Measurements from ENCODE around the gene LYL1.

The LYL1 gene

DNA sequence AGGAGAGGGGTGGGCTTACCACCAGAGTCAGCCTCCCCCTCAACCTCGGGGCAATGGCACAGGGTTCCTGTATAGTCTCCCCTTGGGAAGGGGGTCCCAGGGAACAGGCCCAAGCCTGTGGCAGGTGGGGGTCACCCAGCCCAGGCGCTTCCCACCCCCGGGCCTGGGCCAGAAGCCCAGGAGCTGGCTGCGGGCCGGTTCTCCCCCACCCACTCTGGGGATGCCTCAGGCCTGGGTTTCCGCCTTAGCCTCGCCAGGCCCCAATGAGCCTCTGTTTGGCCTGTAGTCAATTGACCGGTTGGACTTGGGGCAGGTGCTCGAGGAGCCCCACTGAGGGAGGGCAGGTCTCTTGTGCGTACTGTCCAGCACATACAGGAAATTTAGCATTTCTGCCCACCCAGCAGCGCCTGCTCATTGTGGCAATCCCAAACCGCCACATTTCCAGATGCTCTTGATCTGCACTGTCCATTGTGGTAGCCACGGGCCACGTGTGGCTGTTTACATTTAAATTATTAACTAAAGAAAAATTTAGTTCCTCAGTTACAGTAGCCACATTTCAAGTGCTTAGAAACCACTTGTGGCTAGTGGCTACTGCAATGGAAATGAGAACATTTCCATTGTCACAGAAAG, 9.9 kb downstream of the LYL1 start:
- DNase-seq (ENCODE audit: low spot score) = peak; percentile 72

DNA sequence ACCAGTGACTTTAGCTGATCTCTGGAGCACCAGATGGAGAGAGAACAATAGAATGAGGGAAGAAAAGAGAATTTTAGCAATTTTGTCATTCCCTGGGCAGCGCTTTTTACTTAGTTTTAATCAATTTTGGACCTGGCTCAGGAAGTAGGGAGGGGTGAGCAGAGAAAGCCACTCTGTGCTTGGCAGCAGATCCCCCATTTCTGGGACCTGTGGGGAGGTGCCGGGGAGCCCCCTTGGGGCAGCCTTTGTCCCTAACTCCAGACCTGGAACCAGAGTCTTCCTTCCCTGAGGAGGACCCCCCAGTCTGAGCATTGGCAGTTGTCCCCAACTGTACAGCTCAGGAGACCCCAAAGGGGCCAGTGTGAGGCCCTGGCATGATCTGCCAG, 10.5 kb downstream of the LYL1 start:
- no peak for DNase-seq (ENCODE audit: low spot score)

DNA sequence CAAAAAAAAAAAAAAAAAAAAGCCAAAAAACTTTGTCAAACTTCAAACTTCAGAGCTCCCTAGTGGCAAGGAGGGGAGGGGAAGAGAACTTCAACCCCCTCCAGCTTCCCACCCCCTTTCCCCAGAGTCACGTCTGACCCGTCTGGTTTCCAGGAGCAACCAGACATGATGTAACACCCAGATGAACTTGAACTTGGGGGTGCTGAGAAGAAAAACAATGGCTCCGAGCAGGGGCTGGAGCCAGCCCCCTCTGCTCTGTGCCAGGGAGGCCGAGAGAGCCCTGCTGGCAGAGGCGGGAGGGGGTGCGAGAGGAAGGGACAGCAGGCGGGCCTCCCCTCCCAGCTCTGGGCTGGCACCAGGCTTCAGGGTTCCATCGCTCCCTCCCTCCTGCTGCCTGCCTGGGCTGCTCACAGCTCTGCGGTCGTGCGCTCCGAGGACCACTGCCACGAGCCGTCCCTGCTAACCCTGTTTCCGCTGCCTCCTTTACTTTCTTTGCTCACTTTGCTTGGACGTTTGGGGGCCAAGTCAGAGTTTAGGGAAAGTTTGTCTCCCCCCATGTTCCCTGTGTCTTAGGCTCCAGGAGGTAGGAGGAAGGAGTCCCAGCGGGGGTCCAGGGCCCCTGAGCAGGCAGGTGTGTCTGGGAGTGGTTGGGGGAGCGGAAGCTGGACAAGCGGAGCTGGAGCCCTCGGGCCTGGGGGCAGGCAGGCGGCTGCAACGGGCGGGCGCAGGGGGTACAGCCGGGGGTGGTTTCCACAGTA, 11.1 kb downstream of the LYL1 start:
- DNase-seq (ENCODE audit: low spot score) = no peak

DNA sequence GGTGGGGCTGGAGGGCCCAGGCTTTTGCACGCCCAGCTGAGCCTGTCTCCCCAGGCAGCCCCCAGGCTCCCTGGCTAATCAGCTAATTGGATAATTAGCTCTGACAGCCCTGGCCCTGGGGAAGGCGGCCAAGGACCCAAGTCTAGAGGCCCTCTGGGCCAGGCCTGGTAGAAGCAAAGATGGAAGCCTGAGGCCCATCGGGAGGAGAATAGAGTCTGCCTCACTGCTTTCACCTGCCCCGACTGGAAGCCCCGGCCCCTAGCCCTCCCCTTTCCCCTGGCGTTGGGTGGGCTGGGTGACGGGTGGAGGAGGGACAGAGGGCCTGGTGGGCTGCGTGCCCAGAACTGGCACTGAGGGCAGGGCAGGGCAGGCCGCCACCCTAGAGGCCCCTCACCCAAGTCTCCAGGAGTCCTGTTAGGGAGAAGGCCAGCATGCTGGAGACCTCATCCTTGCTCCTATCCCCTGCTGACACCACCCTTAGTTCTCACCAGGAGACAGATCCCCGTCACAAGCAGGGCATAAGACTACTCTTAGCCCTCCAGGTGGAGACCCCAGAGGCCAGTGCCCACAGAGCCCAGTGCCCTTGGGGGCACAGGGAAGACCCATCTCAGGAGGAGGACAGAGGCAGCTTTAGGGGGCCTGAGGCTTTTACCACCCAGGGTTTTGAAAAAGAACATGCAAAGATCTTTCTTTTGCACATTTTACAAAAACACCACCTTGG, 12.0 kb downstream of the LYL1 start:
- no peak for DNase-seq (ENCODE audit: low spot score)

DNA sequence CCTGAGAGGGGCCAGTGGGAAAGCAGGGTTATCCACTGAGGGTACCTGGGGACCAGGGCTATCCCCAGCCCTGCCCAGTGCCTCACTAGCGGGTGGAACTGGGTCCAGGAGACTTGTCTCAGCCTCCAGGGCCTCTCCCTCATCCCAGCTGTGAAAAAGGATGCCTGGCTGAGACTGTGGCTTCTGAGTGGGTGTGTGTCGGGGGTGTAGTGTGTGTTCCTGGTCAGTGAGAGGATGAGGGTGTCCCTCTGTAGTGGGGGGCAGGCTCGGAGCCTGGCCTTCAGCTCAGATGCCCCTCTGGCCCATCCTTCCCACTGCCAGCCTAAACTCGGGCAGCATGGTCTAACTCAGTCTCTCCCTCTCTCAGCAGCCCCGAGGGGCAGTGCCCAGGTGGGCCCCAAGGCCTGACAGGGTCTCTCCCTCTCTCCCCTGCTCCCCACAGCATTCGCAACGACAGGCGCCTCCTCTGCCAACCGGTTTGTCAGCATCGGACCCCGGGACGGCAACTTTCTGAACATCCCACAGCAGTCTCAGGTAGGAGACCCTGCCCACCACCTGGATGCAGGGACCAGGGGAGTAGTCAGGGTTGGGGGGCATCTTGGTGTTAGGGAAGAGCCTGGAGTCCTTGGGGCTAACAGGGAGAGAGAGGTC, 12.7 kb downstream of the LYL1 start:
- no peak for DNase-seq (ENCODE audit: low spot score)

DNA sequence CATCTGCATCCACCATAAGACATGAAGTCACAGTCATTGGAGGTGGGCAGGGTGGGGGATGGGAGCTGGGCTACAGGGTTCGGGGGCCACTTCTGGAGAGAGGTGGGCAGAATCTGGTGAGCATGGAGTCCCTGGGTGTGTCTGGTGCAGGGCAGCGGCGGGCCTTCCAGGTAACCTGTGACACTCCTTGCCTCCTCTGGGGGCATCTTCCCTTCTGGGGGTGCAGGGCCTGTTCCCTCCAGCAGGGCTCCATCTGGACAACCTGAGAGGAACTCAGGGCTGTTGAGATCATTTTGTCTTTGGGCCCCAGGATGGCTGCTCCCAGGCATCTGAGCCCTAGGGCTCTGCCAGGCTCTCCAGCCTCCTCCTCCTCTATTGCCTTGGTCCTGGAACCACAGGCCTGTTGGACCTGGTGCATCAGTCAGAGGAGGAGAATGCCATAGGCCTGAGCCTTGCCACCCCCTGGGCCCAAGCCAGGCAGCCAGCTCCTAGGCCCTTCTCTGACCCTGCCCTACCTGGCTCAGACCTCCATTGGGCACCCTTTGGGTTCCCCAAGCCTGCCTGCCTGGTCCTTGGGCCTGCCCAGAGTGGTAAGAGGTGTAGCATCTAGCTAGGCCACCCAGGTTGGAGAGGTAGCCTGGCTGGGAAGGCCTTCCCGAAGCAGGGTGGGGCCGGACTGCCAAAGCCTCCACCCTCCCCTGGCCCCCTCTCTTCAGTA, 13.4 kb downstream of the LYL1 start:
- DNase-seq (ENCODE audit: low spot score) = peak; percentile 44

DNA sequence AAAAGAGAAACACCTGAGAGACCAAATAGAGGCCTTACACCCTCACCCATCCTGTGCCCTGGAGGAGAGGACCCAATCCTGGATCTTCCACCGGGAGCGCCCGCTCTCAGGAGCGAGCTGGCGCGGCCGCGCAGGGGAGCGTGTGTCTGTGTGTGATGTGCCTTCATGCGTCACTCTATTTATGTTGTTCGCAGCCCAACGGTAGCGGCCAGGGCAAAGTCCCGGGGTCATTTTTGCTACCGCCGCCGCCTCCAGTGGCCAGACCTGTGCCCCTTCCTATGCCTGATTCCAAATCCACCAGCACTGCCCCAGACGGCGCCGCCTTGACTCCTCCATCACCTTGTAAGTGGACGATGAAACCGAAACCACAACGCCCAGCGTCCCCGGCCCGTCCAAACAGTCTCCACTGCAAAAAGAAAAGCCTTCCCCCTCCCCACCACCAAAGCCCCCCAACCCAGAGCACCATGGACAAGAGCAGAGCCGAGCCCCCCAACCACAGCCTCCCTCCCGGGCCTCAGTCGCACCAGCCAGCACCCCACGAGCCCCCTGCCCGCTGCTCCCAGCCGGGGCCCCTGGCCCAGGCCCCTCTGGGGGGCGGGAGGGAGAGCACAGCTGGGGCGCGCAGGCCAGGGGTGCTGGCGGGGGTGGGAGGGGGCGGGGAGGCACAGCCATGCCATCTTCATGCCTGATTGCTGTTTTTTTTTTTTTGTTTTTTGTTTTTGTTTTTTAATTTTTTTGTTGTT, 14.7 kb downstream of the LYL1 start:
- DNase-seq (ENCODE audit: low spot score) = no peak

DNA sequence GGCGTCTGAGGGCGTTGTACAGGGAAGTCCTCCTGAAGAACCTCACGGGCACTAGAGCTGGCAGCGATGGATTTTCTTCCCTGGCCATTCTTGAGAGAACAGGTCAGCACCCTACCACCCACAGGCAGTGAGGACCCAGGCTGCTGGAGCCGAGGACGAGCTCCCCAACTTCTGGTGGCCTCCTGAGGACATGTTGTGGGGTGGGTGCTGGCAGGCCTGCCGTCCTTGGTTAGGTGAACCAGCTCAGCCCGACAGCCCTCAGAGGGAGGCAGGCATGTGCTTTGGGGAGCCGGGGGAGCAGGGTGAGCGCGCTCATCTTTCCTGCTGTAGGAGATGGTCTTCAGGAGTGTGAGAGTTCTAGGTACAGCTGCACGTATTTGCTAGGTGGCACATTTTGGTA, 15.4 kb downstream of the LYL1 start:
- DNase-seq (ENCODE audit: low spot score) = no peak

DNA sequence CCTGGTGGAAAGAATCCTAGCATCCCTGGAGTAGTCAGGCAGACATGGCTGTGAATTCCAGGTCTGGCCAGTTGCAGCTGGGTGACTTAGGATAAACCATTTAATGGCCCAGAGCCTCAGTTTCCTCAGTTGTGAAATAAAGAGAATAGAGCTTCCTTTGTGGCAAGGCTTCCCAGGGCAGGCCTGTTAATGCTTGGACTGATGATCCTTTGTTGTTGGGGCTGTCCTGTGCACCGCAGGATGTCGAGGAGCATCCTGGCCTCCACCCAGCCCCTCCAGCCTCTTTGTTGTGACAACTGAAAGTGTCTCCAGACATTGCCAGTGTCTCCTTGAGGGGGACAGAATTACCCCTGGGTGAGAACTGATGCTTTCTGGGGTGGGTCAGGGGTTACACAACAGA, 16.3 kb downstream of the LYL1 start:
- DNase-seq (ENCODE audit: low spot score) = no peak

DNA sequence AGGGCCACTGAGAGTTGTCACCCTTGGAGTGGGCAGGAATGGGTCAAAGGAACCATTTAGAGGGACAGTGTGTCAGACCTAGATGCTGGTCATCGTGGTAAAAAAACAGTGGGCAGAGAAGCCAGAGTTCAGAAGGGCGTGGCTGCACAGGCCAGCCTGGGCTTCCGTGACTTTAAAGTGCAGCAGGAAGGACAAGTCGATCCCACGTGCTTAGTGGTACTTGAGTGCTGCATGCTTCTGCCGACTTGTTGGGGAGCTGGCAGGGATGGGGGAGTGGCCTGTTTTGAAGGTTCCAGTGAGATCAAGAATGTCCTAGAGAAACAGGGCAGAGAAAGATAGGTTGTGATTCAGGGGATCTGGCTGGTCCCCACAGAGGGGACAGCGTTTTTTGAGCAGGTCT, 17.0 kb downstream of the LYL1 start:
- peak; percentile 31 for DNase-seq (ENCODE audit: low spot score)

DNA sequence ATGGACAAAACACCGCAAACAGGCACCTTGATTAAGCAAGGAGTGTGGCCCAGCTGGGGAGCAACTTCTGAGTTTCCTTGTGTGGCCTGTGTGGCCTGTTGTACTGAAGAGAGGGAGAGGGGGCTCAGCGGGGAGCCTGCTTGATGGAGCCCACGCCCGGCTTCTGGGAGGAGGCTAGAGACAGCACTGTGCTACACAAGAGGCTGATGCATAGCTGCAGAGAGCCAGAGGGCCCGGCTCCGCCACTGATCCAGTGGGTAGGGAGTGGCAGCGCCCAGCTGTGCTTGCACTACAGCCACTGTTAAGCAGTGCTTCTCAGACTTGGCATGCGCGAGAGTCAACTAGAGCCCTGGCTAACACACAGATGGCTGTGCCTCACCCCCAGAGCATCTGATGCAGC, 19.0 kb downstream of the LYL1 start:
- no peak for DNase-seq (ENCODE audit: low spot score)

DNA sequence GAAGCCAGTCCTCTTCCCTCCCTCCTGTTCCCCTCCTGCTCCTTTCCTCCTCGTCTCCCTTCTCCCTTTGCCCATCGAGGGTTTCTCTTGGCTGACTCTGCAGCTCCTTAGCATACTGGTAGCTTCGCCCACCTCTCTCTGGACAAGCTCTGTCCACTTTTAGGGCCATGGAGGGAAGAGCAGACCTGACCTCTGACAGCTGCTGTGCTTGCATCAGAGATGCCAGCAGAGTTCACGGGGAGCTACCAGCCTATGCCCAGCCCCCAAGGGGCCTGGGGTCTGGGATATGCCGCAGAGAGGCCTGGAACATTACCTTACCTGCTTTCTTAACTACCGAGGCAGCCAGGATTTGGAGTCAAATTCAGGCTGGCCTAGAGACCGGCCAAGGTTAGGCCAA, 19.7 kb downstream of the LYL1 start:
- no peak for DNase-seq (ENCODE audit: low spot score)

DNA sequence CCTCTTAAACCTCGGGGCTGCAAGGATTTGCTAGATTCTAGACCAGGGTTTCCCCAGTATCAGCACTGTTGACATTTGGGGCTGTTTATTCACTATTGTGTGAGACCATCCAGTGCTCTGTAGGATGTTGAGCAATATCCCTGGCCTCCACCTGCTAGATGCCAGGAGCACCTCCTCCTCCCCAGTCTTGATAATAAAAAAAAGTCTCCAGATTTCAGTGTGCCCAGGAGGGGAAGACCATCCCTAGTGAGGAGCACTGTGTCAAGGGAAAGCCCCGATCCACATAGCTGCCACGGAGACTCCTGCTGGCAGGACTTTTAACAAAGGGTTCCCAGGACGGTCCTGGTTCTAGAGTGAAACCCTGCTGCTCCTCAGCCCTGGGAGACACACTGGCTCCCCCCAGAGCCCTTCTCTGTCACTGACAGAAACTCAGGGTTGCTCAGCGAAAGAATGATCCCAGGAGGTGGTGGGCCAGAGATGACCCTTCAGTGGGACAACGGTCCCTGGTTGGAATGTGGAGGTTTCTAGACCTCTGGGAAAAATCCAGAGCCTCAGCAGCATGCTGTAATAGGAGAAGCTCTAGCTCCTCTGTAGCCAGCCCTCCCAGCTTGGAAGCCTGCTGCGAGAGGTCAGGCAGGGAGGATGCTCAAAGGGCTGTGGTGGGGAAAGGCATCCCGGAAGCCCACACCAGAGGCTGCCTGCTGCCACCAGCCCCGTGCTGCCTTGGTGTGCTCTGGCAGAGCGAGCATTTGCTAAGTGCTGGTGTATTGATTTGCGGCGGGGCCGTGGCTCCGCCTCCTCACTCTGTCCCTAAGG, 20.3 kb downstream of the LYL1 start:
- DNase-seq (ENCODE audit: low spot score) = peak; percentile 93

DNA sequence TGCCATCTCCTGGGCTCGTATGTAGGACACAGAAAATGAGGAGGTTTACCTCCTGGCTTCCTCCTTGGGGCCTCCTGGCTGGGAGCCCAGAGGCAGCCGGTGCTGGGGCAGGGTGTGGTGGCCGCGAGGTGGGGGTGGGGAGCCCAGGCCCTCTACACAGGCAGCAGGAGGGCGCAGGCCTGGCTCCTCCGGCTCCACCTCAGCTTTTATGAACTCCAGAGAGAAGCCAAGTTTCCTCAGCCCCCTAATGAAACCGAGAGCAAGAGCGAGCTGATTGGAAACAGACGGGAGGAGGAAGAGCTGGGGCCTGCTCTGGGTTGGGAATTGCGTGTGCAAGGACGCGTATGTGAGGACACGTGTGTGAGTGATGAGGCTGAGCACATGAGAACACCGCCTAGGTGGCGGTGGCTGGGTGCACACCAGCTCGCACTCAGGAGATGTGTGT, 23.1 kb downstream of the LYL1 start:
- no peak for DNase-seq (ENCODE audit: low spot score)

DNA sequence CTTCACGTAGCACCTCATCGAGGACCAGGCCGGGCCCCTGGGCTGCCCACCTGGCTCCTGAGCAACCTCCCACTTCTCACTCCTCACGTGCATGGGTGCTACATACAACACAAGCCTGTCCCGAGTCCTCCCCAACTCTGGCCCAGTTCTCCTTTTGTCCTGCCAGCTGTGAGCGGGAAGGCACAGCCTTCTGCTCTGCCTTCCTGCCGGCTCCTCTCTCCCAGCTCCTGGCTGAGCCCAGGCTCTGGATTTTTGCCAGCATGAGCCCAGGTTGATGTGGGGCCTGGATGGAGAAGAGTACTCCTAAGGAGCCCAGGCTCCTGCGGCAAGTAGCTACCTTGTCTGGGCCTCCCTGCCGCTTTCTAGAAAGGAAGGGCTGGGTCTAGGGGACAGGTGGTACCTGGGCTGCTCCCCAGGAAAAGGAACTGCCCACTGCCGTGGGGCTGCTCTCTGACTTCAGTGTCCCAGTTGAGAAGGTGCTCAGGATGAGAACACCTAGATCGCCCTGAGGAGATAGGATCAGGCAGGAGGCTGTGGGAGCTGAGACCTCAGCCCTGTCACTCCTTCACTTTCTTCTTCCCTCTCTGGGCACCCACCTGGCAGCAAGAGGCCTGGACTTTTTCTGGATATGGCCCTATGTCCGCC, 23.6 kb downstream of the LYL1 start:
- DNase-seq (ENCODE audit: low spot score) = no peak

DNA sequence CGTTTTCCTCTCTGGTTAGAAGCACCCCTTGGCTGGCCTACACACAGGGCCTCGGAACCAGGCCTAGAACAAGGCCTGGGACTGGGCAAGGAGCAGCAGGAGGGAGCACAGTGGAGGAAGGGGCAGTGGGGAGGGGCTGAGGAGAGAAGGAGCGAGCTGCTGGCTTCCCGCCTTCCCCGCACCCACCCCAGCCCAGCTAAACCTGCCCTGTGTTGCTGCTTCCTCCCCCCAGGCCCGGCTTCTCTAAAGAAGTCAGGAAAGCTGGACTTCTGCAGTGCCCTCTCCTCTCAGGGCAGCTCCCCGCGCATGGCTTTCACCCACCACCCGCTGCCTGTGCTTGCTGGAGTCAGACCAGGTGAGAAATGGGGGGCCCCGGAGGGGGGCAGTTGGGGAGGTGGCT, 24.3 kb downstream of the LYL1 start:
- DNase-seq (ENCODE audit: low spot score) = no peak

DNA sequence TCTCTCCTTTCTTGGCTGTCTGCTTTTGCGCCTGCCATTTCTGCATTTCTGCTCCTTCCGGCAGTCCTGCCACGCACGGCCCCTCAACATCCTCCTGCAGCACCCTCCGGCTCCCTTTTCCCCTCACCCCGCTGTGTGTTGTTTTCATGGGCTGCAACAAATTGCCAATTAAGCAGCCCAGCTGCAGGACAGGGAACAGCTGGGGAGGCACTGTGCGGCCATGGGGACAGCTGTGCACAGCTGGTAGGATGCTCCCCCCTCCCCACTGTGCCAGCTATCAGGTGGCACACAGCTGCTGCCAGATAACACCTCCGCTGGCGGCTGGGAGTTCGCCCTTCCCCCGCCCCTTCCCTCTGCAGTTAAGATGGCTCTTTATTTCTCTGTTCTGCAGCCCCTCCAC, 25.4 kb downstream of the LYL1 start:
- no peak for DNase-seq (ENCODE audit: low spot score)

DNA sequence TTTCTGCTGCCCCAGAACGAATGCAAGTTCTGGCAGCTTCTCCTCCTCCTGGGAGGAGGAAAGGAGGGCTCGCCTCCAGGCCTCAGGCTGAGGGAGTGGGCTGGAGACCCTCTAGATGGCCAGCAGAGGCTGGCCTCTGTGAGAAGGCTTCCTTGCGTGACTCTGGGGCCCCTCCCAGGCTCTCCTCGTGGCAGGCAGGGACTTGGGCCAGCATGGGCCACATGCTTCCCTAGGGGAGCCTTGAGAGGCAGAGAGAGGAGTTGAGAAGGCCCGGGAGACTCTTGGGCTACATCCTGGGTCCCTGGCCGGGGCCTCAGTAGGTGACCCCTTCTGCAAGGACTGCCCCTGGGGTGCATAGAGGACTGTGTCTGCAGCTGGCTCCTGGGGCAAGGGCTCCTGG, 25.9 kb downstream of the LYL1 start:
- no peak for DNase-seq (ENCODE audit: low spot score)

DNA sequence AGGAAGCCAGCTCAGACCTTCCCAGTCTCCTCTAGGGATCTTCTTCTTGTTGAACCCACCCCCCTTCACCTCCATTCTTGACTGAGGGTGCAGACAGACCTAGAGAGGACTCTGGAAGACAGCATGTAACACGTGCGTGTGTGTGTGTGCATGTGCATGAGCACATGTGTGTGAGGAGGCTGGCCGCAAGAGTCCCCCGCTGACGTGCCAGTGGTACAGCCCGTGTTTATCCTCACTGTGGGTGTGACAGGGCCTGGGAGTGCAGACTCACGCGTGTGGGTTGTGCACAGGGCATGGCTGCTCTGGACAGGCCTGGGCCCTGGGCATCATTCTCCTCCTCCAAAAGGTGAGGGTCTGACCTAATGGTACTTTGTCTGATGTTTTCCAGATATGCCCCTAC, 26.3 kb downstream of the LYL1 start:
- no peak for DNase-seq (ENCODE audit: low spot score)

DNA sequence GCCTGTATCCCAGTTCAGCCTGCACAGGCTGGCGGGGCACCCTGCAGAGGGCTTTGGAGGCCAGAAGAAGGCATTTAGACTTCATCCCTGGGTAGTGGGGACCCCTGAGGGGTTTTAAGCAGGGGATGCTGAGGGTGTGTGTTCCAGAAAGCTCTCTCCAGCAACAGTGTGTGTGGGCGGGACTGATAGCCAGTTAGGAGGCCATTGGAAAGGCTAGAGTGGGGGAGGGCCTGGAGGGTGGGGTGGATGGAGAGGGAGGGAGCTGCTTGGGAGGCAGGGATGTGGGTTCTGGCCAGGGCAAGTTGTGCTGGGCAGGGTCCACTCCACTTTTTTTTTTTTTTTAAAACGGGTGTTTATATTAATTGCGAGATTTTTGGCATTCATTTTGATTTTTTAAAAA, 28.3 kb downstream of the LYL1 start:
- no peak for DNase-seq (ENCODE audit: low spot score)

Data from SW480 (cell line).